NOMO-1 (cell line): Measurements from ENCODE around the gene MBP.
"Not testable (repeated sequence)": the region's sequence is repeated elsewhere in the genome, so short reads cannot be mapped to it uniquely, and the experiment has no call there.

ENCODE experiments used
- DNase-seq, 2 experiments: peaks; one replicate each; lab custom pipeline; 2025; ENCODE audit not compliant: unreplicated experiment in 2 of 2; lab: John Stamatoyannopoulos, UW

The MBP gene

DNA sequence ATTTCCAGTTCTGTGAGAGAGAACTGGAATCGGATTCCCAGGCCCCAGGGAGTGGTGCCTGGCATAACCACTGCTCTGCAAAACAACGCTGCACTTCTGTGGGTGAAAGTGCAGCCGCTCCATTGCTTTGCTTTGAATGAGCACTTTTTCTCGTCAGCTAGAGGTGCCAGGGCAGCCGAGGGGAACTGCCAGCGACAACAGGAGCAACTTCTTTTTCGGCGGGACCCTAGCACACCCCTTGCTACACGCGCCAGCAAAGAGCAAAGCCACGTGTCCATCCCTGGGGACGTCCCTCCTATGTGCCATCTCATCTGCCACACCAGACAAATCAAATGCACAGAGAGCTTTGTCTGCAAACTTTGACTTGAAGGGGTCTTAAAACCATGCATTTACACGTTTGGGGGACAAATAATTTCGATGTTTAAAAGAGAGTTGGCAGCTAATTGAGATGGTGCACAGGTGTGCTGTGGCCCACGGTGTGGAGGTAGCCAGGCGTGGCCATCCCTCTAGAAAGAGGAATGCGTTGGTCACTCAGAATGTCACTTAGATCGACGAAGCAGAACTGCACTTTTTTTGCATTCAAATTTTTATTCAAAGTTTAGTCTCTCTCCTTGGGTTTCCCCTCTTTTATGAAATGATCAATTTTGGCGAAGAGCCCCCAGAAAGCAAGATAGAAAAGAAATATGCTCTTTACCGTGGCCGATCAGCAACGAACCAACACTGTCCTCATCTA, 151.8 kb downstream of the MBP start:
- no peak for DNase-seq

DNA sequence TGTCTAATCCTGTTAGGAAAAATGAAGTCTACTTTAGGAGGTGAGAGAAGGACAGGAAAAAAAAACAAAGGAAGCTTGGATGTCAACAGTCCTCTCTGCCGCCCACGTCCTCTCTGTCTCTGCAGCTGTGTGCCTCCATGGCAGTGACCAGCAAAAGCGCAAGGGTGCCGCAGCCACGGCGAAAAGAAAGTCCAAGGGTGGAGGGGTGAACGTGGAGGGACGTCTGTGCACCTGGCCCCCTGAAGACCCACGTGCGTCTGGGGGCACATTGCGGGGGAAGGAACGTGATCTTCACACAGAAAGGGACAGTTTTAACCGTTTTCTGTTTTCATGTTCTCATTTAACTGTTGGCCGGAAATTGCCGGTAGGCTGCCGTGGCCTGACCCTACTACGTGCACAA, 152.7 kb downstream of the MBP start:
- DNase-seq, result no peak

DNA sequence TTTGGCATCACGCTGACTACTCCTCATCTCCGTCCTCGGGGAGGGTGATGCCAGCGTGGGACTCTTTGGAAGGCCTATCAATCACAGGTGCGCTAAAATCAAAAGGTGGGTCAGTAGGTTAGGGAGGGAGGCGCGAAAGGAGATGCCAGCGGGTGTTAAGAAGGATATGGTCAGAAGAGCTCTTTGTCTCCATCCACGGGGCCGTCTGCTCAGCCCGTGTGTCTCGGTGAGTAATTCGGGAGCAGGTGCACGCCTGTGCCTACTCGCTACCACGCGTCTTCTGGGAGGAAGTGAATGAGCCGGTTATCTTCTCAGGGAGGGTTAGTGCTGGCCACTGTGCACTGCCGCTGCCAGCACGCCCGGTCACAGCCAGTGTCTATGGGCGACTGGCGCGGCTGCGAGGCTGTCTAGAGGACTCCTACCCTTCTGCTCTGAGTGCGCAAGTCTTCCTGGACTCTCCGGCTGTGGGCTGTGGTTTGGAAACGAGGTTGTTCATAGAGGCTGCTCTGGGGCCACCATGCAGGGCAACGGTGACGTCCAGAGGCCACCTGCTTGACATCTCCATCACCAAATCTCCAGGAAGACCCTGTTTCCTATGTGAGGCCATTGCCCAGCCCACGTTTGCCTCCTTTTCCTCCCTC, 153.4 kb downstream of the MBP start:
- DNase-seq, result no peak

DNA sequence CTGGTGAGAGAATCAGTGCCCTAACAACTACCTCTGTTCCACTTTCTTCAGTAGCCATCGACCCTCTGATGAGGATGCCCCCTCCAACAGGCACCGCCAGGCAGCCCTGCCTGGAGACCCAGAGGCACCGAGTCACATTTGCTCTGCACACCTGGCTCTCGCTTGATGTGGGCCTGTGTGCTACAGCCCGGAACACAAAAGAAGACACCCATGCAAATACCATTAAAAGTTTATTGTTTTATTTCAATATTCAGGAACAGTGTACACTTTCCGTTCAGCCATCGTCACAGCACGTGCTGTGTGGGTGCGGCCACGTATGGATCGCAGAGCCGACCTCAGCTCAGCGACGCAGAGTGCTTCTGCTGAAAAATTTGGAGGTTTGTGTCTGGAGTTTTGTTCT, 154.0 kb downstream of the MBP start:
- DNase-seq, result no peak

DNA sequence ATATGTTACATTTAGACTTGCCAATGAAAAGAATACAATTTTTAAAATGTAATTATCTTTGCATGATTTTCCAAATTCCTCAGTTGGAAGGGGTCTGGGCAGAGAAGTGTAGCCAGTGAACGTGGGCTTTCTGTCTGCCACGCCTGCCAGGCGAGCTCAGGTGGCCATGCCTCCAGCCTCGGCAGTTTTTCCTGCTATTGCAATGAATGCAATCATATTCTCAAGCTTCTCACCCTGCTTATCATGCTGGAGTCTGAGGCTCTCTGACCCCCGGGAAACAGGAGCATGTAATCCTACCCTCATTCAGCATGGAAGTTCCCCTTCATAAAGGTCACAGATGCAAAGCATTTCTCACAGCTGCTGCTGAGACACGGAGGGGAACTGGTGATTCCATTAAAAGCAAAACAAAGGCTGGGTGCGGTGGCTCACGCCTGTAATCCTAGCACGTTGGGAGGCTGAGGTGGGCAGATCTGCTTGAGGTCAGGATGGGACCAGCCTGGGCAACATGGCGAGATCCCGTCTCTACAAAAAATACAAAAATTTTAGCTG, 154.8 kb downstream of the MBP start:
- DNase-seq, result no peak

DNA sequence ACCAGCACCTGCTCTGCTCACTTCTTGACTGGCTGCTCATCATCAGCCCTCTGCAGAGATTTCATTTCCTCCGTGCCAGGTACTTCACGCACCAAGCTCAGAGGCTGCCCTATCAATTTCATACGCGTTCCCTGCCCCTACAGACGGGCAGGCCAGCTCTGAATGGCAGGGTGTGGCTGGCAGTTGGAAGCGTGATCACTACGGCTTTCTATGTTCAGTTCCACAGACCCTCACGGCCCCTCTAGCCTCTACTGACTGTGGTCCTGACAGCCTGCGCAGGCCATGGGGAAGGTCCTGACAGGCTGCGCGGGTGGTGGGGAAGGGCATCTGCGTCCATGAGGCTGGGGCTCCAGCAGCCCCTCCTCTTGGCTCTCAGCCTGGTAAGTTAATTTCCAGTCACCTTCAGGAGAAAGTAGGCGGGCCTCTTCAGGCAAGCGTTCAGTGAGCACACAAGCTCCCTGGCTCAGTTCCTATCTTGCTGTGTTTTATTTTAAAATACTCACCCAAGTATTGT, 155.4 kb downstream of the MBP start:
- no peak for DNase-seq

DNA sequence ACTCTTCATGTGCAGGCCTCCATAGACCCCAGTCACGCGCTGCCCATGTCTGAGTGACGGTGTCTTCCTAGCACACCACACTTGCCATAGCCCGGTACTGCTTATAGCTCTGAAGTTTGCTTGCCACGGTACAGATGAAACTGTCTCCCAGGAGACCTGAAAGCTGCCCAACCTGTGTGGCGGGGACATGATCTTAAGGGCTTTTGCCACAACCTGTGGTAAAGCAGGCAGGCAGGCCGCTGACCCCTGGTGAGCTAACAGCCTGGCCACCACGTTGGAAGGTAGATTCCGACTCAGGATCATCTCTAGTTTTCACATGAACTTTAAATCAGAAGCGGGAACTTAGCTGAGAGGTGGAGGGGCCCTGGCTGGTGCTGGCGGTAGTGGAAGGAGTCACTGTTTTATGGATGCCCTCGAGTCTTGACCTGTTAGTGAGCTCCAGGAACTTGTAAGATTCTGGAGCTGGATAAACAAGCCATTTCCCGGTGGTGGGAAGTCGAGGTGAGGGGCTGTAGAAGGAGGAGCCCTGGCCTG, 156.9 kb downstream of the MBP start:
- no peak for DNase-seq

DNA sequence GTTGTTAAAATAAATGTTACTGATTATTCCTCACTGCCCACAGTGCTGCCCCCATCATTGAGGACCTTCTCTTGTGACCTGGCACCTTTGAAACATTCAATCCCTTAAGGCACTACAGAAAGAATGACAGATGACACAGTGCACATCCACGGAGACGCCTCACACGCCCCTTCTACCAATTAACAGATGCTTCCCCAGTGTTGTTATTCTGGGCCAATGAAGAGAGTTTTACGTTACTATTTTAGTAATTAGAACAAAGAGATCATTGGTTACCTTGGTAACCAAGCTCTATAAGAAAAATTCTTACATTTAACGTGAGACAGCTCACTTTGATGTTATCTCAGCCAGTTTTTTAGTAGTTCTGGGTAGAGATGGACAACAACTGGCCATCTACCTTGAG, 158.2 kb downstream of the MBP start:
- no peak for DNase-seq

DNA sequence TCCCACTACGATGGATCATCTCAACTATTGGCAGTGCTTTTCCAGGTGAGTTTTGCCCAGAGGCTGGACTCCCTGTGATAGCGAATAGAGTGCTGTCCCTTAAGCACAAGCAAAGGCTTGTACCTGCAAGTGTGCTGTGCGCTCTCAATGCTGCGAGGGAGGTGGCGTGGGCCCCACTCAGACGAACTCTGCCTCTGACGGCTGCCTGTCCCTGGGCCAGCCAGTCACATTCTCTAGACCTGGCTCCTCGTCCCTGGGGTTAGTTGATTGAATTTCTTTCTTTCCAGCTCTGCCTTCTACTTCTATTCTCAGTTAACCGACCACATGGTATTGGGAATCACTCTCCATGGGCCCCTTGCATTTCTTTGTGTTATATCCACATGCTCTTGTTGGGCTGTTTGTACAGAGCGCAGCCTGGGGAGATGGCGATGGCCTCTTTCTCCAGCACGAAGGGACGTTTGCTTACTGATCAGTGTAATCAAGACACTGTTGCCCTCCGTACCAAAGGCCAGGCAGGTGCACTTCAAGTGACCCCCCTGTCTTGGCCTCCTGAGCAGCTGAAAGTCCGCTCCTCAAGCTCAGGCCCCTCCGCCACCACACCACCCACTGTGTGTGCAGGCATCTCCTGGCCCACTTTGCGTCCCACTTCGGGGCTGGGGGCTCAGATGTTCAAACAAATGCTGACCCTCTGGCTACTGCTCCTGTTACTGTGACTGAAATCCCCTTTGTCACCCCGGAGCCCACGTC, 158.9 kb downstream of the MBP start:
- no peak for DNase-seq

DNA sequence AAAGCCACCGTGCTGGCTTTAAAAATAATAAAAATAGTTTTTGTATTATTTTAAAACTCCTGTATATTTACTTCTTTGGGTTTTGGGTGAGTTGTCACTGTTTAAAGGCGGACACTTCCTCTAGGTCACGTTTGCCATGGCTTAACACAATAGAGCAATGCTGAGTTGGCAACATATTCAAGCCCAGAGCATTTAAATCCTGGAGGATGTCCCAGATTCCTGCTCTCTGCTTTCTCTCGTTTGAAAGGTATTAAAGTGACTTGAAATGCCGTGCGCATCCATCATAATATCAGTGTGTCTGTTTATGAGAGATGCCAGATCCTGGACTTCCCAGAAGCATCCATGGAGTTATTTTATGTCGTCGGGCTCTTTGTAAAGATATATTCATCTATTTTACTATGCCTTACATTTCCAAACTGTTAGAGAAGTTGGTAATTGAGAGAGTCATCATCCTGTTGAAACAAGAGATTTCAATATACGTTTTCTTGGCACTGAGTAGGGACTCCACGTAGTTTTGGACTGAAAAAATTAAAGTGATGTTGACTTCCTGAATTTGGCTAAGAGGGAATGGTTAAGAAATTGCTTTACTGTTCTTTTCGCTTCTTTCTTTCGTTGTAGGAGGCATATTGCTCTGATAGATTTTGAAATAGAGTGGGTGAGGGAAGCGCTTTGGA, 159.6 kb downstream of the MBP start:
- DNase-seq, result no peak

DNA sequence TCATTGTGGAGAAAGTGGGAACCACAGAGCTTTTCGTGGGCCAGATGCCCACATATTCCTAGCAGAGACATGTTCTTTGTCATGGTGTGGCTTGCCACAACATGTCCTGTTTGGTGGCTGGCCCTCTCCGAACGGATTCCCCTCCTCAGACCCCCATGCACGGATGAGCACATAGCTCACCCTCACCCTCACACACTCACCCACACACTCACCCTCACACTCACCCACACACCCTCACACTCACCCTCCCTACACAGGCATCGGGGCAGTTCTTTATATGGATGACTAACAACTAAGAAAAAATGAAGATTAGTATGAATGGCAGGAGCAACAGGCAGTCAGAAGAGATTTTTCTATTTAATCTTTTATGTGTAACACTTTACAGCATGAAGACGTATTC, 160.3 kb downstream of the MBP start:
- no peak for DNase-seq

DNA sequence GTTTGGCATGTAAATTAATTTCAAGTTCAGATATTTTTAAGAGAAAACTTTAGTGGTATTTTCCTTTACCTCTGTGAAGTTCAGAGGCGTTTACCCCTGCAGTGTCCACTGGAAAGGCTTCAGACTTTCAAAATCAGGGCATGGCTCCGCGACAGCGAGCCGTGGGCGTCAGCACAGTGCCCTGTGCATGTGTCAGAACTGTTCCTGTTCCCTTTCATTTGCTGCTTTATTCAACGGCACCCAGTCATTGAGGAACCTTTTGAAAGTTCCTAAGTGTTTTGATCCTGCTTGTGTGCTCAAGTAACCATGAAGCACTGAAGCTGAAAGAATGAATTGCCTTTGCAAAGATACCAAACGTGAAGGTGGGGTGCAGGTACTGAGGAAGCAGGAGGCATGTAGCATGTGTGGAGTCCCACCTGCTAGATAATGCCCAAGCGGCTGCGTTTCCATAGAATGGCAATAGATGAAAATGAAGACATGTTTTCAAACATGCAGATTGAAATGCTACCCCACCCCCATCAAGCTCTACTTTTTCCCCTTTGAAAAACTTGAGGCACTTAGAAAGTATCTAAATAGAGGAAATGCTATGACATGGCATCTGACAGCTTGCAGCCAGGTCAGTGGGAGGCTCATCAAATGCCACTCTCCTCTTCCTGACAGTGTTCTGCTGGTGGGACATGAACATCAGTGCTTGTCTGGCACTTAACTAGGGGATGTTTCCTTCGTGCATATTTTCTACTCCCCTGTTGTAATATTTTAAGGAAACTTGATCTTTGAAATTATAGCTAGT, 161.6 kb downstream of the MBP start:
- DNase-seq, result no peak

DNA sequence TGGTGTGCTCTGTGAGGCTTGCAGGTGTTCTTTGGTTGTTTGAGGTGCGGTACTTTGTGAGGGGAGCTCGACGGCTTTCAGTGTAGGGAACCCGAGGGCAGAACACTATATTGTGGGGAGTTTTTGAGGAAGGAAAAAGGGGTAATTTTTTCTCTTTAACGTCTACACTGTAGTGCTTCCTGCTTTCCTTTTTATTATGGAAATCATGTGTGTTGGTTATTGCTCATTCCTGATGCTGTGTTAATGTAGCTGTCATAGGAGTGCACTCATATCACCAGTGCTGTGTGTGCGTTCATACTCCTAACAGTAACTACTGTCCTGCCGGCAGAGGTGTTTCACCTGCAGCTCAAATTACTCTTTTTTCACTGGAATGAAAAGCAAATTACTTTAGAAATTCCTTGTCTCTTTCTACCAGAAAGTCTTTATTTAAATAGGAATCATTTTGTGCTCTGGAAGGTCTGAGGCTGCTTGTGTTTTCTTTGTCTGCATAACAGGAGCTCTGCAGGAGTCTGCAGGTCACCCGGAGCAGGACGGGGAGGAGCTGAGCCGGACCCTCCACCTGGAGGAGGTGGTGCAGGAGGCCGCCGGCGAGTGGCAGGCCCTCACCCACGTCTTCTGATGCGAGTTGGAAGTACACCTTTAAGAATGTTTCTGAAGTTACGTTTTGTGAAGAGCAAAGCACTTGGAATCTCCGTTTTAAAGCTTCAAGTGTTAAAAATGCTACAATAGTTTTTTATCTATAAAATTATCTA, 164.7 kb downstream of the MBP start:
- no peak for DNase-seq

DNA sequence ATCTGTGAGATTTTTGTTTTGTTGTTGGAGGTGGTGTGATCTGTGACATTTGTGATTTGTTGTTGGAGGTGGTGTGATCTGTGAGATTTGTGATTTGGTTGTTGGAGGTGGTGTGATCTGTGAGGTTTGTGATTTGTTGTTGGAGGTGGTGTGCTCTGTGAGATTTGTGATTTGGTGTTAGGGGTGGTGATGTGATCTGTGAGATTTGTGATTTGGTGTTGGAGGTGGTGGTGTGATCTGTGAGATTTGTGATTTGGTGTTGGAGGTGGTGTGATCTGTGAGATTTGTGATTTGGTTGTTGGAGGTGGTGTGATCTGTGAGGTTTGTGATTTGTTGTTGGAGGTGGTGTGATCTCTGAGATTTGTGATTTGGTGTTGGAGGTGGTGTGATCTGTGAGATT, 165.3 kb downstream of the MBP start:
- DNase-seq, result not testable (repeated sequence)

DNA sequence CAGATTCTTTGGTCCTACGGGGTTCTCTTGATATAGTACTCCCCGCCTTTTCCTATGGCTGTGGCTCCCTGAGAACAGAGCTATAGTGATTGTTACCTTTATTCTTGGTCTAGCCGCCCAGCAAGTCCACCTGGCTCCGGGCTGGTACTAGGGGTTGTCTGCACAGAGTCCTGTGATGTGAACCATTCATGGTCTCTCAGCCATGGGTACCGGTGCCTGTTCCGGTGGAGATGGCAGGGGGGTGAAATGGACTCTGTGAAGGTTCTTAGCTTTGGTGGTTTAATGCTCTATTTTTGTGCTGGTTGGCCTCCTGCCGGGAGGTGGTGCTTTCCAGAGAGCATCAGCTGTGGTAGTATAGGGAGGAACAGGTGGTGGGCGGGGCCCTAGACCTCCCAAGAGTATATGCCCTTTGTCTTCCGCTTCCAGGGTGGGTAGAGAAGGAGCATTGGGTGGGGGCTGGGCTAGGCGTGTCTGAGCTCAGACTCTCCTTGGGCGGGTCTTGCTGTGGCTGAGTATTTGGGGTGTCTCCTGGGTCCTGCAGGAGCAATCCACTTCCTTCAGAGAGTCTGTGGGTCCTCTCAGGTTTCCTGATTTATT, 166.9 kb downstream of the MBP start:
- DNase-seq, result not testable (repeated sequence)

DNA sequence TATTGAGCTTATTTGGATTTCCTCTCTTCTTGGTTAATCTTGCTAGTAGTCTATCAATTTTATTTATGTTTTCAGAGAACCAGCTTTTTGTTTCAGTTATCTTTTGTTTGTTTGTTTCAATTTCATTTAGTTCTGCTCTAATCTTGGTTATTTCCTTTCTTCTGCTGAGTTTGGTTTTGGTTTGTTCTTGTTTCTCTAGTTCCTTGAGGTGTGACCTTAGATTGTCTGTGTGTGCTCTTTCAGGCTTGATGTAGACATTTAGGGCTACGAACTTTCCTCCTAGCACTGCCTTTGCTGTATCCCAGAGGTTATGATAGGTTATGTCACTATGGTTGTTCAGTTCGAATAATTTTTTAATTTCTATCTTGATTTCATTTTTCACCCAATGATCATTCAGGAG, 168.6 kb downstream of the MBP start:
- DNase-seq, result no peak

DNA sequence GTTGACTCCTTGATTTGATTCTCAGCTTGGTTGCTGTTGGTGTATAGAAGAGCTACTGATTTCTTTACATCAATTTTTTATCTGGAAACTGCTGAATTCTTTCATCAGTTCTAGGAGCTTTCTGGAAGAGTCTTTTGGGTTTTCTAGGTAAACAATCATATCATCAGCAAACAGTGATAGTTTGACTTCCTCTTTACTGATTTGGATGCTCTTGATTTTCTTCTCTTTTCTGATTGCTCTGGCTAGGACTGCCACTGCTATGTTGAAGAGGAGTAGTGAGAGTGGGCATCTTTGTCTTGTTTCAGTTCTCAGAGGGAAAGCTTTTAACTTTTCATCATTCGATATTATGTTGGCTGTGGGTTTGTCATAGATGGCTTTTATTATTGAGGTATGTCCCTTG, 169.7 kb downstream of the MBP start:
- no peak for DNase-seq

DNA sequence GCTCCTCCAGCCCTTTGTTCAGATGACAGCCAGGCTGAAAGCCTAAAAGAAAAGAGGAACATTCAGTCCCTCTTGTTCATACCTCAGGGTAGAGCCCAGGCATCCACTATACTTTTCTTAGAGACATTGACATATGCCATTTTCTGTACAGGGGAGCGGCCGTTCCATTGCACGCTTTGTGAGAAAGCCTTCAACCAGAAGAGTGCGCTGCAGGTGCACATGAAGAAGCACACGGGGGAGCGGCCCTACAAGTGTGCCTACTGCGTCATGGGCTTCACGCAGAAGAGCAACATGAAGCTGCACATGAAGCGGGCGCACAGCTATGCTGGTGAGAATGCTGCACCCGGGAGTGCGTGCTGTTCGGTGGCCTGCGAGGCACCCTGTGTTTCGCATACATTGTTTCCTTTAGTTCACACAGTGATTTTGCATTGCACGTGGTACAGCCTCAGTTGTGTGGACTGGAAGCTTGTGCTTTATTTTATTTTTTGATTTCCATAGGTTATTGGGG, 172.0 kb downstream of the MBP start:
- DNase-seq, result no peak

DNA sequence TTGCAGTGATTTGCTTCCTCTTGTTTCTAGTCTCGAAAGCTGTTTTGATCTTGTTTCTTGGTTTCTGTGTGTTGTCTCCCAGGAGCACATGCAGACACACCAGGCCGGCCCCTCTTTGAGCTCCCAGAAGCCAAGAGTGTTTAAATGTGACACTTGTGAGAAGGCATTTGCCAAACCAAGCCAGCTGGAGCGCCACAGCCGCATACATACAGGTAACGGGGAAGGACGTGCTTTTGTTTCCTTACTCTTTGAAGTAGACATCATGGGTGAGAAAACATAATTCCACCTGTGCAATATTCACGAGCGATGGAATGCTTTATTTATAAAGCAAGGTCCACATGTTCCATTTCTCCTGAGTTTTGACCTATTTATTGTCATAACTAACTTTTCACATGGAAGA, 173.0 kb downstream of the MBP start:
- no peak for DNase-seq
